CD14-positive monocyte (primary cell): ENCODE results near the gene PMM2. TPM values are rescaled to one million over a fixed set of nuclear protein-coding genes. Genes with fewer than 3 reads are reported as not detected.

Source experiments
- DNase-seq, 3 donors: peaks; one replicate each; pipeline ENCODE4 v3.0.0-alpha.2; 2011 to 2022
- H2AFZ ChIP-seq: 2 replicates; pipeline ENCODE4 v1.6.0; 2012; ENCODE audit warnings: mild to moderate bottlenecking, low read depth, low read length, inconsistent platforms; ENCODE audit not compliant: insufficient read depth, poor library complexity, severe bottlenecking
- H3K27ac ChIP-seq, 2 donors: 1 replicate in 1 of 2; 2 replicates in 1 of 2; pipeline ENCODE4 v1.5.1; 2012 to 2013; ENCODE audit warnings: low read length in 2 of 2, control low read depth in 1 of 2, inconsistent platforms in 1 of 2, low read depth in 1 of 2, mild to moderate bottlenecking in 1 of 2
- H3K27me3 ChIP-seq, 2 donors: one replicate each; pipeline versions ENCODE4 v1.6.0 to v1.6.1; 2011 to 2013; ENCODE audit warnings: low read length in 2 of 2; ENCODE audit not compliant: control insufficient read depth in 2 of 2, insufficient read depth in 2 of 2
- H3K36me3 ChIP-seq, 2 donors: replicated peaks in 1 of 2; 1 replicate in 1 of 2; 2 replicates in 1 of 2; pipeline versions ENCODE4 v1.5.1 to v1.6.1; 2012 to 2013; ENCODE audit warnings: low read length in 2 of 2, control low read depth in 1 of 2, inconsistent platforms in 1 of 2, mild to moderate bottlenecking in 1 of 2; ENCODE audit not compliant: insufficient read depth in 2 of 2, control insufficient read depth in 1 of 2
- H3K4me1 ChIP-seq, 2 donors: 1 replicate in 1 of 2; 2 replicates in 1 of 2; pipeline versions ENCODE4 v1.5.1 to v1.6.1; 2012 to 2013; ENCODE audit warnings: low read length in 2 of 2, control low read depth in 1 of 2, inconsistent platforms in 1 of 2, mild to moderate bottlenecking in 1 of 2, moderate library complexity in 1 of 2; ENCODE audit not compliant: insufficient read depth in 2 of 2, control insufficient read depth in 1 of 2
- H3K4me2 ChIP-seq: replicated peaks from 2 replicates; pipeline ENCODE3; 2012; ENCODE audit warnings: low read length, moderate library complexity, mild to moderate bottlenecking; ENCODE audit not compliant: poor library complexity, severe bottlenecking; ENCODE audit errors: extremely low read depth
- H3K4me3 ChIP-seq, 3 experiments: fragments of 200-600 bp in 1 of 3; sonication (generic) in 1 of 3; replicated peaks in 1 of 3; 1 replicate in 2 of 3; 2 replicates in 1 of 3; pipeline ENCODE4 v1.5.1; 2011 to 2013; ENCODE audit warnings: low read length in 3 of 3, mild to moderate bottlenecking in 3 of 3, control low read depth in 2 of 3, low read depth in 2 of 3, inconsistent platforms in 1 of 3, moderate library complexity in 1 of 3
- H3K79me2 ChIP-seq: 2 replicates; pipeline ENCODE4 v1.6.0; 2012; ENCODE audit warnings: mild to moderate bottlenecking, control low read depth, inconsistent platforms, low read length, moderate library complexity; ENCODE audit not compliant: insufficient read depth
- H3K9ac ChIP-seq: 2 replicates; pipeline ENCODE4 v1.6.0; 2017; ENCODE audit warnings: low read length, mild to moderate bottlenecking; ENCODE audit not compliant: insufficient read depth, poor library complexity, severe bottlenecking
- H3K9me3 ChIP-seq, 2 donors: replicated peaks in 1 of 2; 1 replicate in 1 of 2; 2 replicates in 1 of 2; pipeline versions ENCODE4 v1.5.1 to v1.6.1; 2012 to 2013; ENCODE audit warnings: low read length in 2 of 2, control low read depth in 1 of 2; ENCODE audit not compliant: control insufficient read depth in 1 of 2, insufficient read depth in 1 of 2
- H4K20me1 ChIP-seq: 2 replicates; pipeline ENCODE4 v1.6.0; 2012; ENCODE audit warnings: mild to moderate bottlenecking, low read length, control low read depth, moderate library complexity; ENCODE audit not compliant: insufficient read depth
- H3K27ac Mint-ChIP-seq, 7 donors: one replicate each; pipeline ENCODE4 v1.8.0; 2020; ENCODE audit warnings: mild to moderate bottlenecking in 7 of 7, mixed read lengths in 7 of 7, moderate library complexity in 6 of 7, inconsistent platforms in 2 of 7
- H3K27me3 Mint-ChIP-seq, 3 donors: one replicate each; pipeline ENCODE4 v1.8.0; 2021 to 2022; ENCODE audit warnings: low read depth in 3 of 3, mild to moderate bottlenecking in 3 of 3, mixed read lengths in 3 of 3, moderate library complexity in 3 of 3, inconsistent platforms in 1 of 3
- H3K36me3 Mint-ChIP-seq, 2 donors: one replicate each; pipeline ENCODE4 v1.8.0; 2020; ENCODE audit warnings: mixed read lengths in 2 of 2, inconsistent platforms in 1 of 2, mild to moderate bottlenecking in 1 of 2
- H3K4me1 Mint-ChIP-seq: one replicate; pipeline ENCODE4 v1.8.0; 2020; ENCODE audit warnings: mild to moderate bottlenecking, mixed read lengths
- H3K4me3 Mint-ChIP-seq, 2 donors: one replicate each; pipeline ENCODE4 v1.8.0; 2020; ENCODE audit warnings: mild to moderate bottlenecking in 2 of 2, mixed read lengths in 2 of 2, moderate library complexity in 1 of 2
- H3K9me3 Mint-ChIP-seq, 7 donors: one replicate each; pipeline ENCODE4 v1.8.0; 2020 to 2022; ENCODE audit warnings: mixed read lengths in 7 of 7, mild to moderate bottlenecking in 6 of 7, moderate library complexity in 6 of 7, inconsistent platforms in 2 of 7
- WGBS: methylation state at CpG from one replicate; pipeline ENCODE4 v1.1.5; 2013; ENCODE audit warnings: missing lambda C conversion rate; ENCODE audit not compliant: insufficient coverage; 5-methylcytosine and 5-hydroxymethylcytosine counted together
- intact Hi-C, 2 donors: fragments of 100-400 bp; cut with micrococcal nuclease; formaldehyde crosslinking; loops; one replicate each; pipeline versions ENCODE4 v1.15.0 to v1.15.1; 2023
- polyA plus RNA-seq, 3 donors: library from polyadenylated mRNA; depleted of rRNA in 1 of 3; unstranded in 2 of 3; stranded (reverse) in 1 of 3; fragments of 300-500 nt in 2 of 3; fragments of >200 nt in 1 of 3; fragmentation: Illumina TruSeq in 2 of 3; gene quantifications; 1 replicate in 2 of 3; 2 replicates in 1 of 3; pipeline ENCODE4 v1.2.3, GENCODE V29; 2012 to 2021
- TF ChIP-seq, protein P1 (sequence below): fragments of 200-600 bp; IDR thresholded peaks from one replicate; pipeline ENCODE4 v1.8.0; 2022; ENCODE audit warnings: antibody characterized with exemption, mild to moderate bottlenecking

Gene PMM2
- polyA plus RNA-seq, 3 donors = 15.2 to 22.9 (median 17.8) TPM

DNA sequence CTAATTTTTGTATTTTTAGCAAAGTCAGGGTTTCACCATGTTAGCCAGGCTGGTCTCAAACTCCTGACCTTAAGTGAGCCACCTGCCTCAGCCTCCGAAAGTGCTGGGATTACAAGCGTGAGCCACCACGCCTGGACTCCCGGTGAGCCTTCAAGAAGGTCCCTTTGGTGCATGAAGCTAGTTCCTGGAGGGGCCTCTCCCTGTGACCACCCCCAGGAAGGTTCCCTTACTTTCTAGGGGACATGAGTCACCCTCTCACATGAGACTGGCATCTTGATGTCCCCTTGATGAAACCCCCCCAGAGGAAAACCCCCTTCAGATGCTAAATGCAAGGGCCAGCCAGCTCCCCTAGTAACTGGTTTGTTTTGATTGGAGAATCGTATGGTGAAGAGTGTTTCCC is 58.3 kb downstream of the PMM2 start:
- Histone ChIP-seq H3K4me3 (no peak overlapping the region), H3K9me3 (no peaks in the 10 kb centered on the region), H3K27me3 (no peaks in the 10 kb centered on the region), H4K20me1 (peaks cover 46% of the 10 kb centered on the region), H3K36me3 (peaks cover 48 to 79% of the 10 kb centered on the region in 2 donors), H3K4me1 (peaks cover 0 to 3% of the 10 kb centered on the region in 2 donors), H3K9ac (no peak overlapping the region), H3K79me2 (peaks cover 22% of the 10 kb centered on the region), H2AFZ (no peak overlapping the region), H3K27ac (no peak overlapping the region), H3K4me2 (no peak overlapping the region)
- 73% methylated on average over 4 of the region's 5 CpGs for WGBS
- peaks cover 0 to 6% (median 3%) of the 10 kb centered on the region in 3 donors for H3K27me3 Mint-ChIP-seq
- H3K36me3 Mint-ChIP-seq = peaks cover 66 to 95% of the 10 kb centered on the region in 2 donors
- DNase-seq = no peak
- H3K9me3 Mint-ChIP-seq = peaks cover 0 to 5% (median 0%) of the 10 kb centered on the region in 7 donors
- H3K4me1 Mint-ChIP-seq = peaks cover 8% of the 10 kb centered on the region
- intact Hi-C loops = no loop called here
- H3K4me3 Mint-ChIP-seq = no peak overlapping the region
- H3K27ac Mint-ChIP-seq = peak overlapping the region in 1 of 7 donors; percentile 53
- TF ChIP-seq, protein P1, sequence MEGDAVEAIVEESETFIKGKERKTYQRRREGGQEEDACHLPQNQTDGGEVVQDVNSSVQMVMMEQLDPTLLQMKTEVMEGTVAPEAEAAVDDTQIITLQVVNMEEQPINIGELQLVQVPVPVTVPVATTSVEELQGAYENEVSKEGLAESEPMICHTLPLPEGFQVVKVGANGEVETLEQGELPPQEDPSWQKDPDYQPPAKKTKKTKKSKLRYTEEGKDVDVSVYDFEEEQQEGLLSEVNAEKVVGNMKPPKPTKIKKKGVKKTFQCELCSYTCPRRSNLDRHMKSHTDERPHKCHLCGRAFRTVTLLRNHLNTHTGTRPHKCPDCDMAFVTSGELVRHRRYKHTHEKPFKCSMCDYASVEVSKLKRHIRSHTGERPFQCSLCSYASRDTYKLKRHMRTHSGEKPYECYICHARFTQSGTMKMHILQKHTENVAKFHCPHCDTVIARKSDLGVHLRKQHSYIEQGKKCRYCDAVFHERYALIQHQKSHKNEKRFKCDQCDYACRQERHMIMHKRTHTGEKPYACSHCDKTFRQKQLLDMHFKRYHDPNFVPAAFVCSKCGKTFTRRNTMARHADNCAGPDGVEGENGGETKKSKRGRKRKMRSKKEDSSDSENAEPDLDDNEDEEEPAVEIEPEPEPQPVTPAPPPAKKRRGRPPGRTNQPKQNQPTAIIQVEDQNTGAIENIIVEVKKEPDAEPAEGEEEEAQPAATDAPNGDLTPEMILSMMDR = no peak

DNA sequence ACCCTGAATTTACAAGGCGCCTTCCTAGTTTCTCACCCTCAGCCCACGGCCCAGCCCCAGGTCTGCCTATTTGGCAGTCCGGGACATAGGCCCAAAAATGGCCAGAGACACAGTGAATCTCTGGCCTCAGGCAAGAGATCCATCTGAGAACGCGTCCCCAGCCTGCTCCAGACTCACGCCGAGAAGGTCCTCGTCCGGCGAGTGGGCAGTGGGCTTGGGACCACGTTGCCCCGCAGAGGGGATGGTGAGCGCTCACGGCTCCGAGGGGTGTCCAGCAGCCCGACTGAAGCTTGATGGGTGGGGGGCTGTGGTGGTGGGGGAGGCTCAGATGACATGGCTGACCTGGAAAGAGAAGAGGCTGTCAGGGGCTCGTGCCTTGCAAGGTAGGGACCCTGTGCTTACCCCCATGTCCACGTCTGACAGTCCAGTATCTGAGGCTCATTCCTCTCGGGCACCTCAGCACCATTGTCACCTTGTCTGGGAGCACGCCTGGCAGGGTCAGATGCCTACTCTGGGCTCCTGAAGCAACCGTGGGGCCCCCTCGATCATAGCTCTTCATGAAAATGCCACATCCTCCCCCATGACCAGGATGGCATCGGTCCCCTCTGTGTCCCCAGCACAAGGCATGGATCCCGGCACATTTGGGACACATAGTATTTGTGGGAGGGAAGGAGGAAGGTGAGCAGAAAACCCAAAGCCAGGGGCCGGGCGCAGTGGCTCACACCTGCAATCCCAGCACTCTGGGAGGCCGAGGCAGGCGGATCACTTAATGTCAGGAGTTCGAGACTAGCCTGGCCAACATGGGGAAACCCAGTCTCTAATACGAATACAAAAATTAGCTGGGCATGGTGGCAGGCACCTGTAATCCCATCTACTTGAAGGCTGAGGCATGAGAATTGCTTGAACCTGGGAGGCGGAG is 61.6 kb downstream of the PMM2 start:
- intact Hi-C loops = no loop called here
- Histone ChIP-seq H3K27ac (no peak overlapping the region), H3K9ac (no peak overlapping the region), H3K9me3 (no peaks in the 10 kb centered on the region), H4K20me1 (peaks cover 79% of the 10 kb centered on the region), H3K36me3 (peaks cover 34 to 48% of the 10 kb centered on the region in 2 donors), H3K4me2 (no peak overlapping the region), H3K27me3 (no peaks in the 10 kb centered on the region), H3K79me2 (peaks cover 51% of the 10 kb centered on the region), H2AFZ (no peak overlapping the region), H3K4me3 (no peak overlapping the region), H3K4me1 (no peaks in the 10 kb centered on the region)
- 95% methylated on average over 26 of the region's 31 CpGs for WGBS
- DNase-seq = no peak
- TF ChIP-seq, protein P1 = no peak
- Mint-ChIP-seq H3K9me3 (peaks cover 0 to 4% (median 0%) of the 10 kb centered on the region in 7 donors), H3K27ac (no peak overlapping the region), H3K36me3 (peaks cover 40 to 66% of the 10 kb centered on the region in 2 donors), H3K27me3 (no peaks in the 10 kb centered on the region), H3K4me1 (peaks cover 4% of the 10 kb centered on the region), H3K4me3 (no peak overlapping the region)
